Upper lobe of right lung (tissue), 1 donor: ENCODE results near the gene MPDU1. TPM values are rescaled to one million over a fixed set of nuclear protein-coding genes. Genes with fewer than 3 reads are reported as not detected.

Experiments
- ATAC-seq: fragments of 200-7000 bp; cut with Tn5 transposase; one replicate; pipeline ENCODE4 v1.9.1; 2020; ENCODE audit warnings: mild to moderate bottlenecking, moderate library complexity
- DNase-seq: peaks from one replicate; pipeline ENCODE4 v3.0.0-alpha.2; 2020
- H3K27ac ChIP-seq: fragments of 200-600 bp; one replicate; pipeline ENCODE4 v1.8.0; 2022
- H3K27me3 ChIP-seq: fragments of 200-600 bp; one replicate; pipeline ENCODE4 v1.8.0; 2022; ENCODE audit warnings: mild to moderate bottlenecking
- H3K36me3 ChIP-seq: fragments of 200-600 bp; one replicate; pipeline ENCODE4 v1.8.0; 2022
- H3K4me1 ChIP-seq: fragments of 200-600 bp; one replicate; pipeline ENCODE4 v1.8.0; 2022
- H3K4me3 ChIP-seq: fragments of 200-600 bp; one replicate; pipeline ENCODE4 v1.8.0; 2022; ENCODE audit warnings: mild to moderate bottlenecking
- H3K9me3 ChIP-seq: fragments of 200-600 bp; one replicate; pipeline ENCODE4 v1.8.0; 2022
- intact Hi-C: fragments of 100-400 bp; cut with DNase I; formaldehyde crosslinking; loops from one replicate; pipeline ENCODE4 v1.11.0; 2022
- total RNA-seq: library from RNA; stranded (reverse); fragmentation: NEBNext Ultra II Directional; extraction: Animal tissue kit (Norgen Biotek cat#: 25700); gene quantifications from one replicate; pipeline ENCODE4 v1.2.1, GENCODE V29; 2021
- TF ChIP-seq, protein P1 (sequence below): fragments of 200-600 bp; IDR thresholded peaks from one replicate; pipeline ENCODE4 v1.8.0; 2022; ENCODE audit warnings: antibody characterized with exemption
- donor health status: DM: no; HTN: yes; CAD: no; lungs with severe emphysema.

The MPDU1 gene
- total RNA-seq, 1 donor from 2014 or later, result 58.2 TPM

- TF ChIP-seq, protein P1, sequence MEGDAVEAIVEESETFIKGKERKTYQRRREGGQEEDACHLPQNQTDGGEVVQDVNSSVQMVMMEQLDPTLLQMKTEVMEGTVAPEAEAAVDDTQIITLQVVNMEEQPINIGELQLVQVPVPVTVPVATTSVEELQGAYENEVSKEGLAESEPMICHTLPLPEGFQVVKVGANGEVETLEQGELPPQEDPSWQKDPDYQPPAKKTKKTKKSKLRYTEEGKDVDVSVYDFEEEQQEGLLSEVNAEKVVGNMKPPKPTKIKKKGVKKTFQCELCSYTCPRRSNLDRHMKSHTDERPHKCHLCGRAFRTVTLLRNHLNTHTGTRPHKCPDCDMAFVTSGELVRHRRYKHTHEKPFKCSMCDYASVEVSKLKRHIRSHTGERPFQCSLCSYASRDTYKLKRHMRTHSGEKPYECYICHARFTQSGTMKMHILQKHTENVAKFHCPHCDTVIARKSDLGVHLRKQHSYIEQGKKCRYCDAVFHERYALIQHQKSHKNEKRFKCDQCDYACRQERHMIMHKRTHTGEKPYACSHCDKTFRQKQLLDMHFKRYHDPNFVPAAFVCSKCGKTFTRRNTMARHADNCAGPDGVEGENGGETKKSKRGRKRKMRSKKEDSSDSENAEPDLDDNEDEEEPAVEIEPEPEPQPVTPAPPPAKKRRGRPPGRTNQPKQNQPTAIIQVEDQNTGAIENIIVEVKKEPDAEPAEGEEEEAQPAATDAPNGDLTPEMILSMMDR, result no peak
- Histone ChIP-seq H3K4me1 (peaks cover 35% of the 10 kb centered on the region), H3K27ac (no peak overlapping the region), H3K4me3 (no peak overlapping the region), H3K27me3 (no peaks in the 10 kb centered on the region), H3K9me3 (no peaks in the 10 kb centered on the region), H3K36me3 (peaks cover 12% of the 10 kb centered on the region)
- intact Hi-C loops, result no loop called here
- no peak for ATAC-seq
- DNase-seq, result no peak
Measured at GRCh38 chr17:7612294-7612640, 28.6 kb downstream of the MPDU1 start.

DNA sequence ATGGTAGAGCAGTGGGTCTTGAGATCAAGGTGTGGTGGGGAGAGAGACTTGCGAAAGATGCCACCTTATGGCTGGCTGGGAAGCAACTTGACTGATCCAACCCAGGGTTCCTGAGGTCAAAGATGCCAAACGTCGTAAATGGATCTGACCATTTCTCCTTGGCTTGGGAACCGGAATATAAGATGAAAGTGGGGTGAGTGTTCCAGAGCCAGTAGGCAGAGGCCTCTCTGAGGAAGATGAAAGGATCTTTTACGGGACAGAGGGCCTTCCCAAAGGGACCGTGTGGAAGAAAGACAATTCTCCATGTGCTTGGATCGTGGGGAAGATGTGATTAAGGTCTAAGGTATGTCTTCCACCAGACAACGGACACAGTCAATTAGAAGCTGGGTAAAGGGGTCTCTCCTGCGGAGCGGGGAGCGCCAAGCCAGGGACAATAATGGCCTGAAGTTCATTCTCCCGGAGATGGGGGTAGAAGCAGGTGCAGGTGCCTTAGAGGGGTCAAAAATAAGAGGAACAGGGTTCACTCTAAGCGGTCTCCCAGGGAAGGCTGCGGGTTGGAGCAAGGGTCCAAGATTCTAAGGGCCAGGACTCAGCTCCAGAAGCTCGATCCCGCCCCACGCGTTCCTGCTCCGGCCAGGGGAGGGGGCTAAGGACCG lies 30.2 kb downstream of the MPDU1 start:
- DNase-seq, result no peak

GRCh38 chr17:7614425-7615264 lies 31.0 kb downstream of the MPDU1 start, which contains the start of gene FXR2:
TSS of gene FXR2 (minus strand) at chr17:7614897. CDS start at chr17:7614532, 365 bp downstream.
- Histone ChIP-seq H3K27me3 (no peaks in the 10 kb centered on the region), H3K4me1 (peaks cover 30% of the 10 kb centered on the region), H3K36me3 (peaks cover 12% of the 10 kb centered on the region), H3K9me3 (no peaks in the 10 kb centered on the region), H3K4me3 (peak within 1 kb of the TSS; percentile 83), H3K27ac (peak within 1 kb of the TSS; percentile 86)
- DNase-seq, result peak; percentile 100
- TF ChIP-seq, protein P1, result peak; percentile 58
- peak; percentile 98 for ATAC-seq
- intact Hi-C loops, result no loop called here

More for the DNA sequence above, 30.2 kb downstream of the MPDU1 start:
- TF ChIP-seq, protein P1, result no peak
- H3K27ac ChIP-seq, result peak overlapping the region; percentile 78
- no peak for ATAC-seq
- peaks cover 12% of the 10 kb centered on the region for H3K36me3 ChIP-seq
- peaks cover 35% of the 10 kb centered on the region for H3K4me1 ChIP-seq
- peak overlapping the region; percentile 83 for H3K4me3 ChIP-seq
- H3K9me3 ChIP-seq, result no peaks in the 10 kb centered on the region
- no peaks in the 10 kb centered on the region for H3K27me3 ChIP-seq
- intact Hi-C loops, result no loop called here

GRCh38 chr17:7615265-7615747 lies 31.7 kb downstream of the MPDU1 start:
- no peak for DNase-seq
- intact Hi-C loops, result no loop called here
- peak overlapping the region; percentile 51 for H3K4me3 ChIP-seq
- peaks cover 12% of the 10 kb centered on the region for H3K36me3 ChIP-seq
- H3K27ac ChIP-seq, result peak overlapping the region; percentile 86
- peaks cover 30% of the 10 kb centered on the region for H3K4me1 ChIP-seq
- TF ChIP-seq, protein P1, result no peak
- no peak for ATAC-seq
- H3K27me3 ChIP-seq, result no peaks in the 10 kb centered on the region
- no peaks in the 10 kb centered on the region for H3K9me3 ChIP-seq

- ATAC-seq, result no peak
- no peaks in the 10 kb centered on the region for H3K36me3 ChIP-seq
- H3K27me3 ChIP-seq, result no peaks in the 10 kb centered on the region
- no peaks in the 10 kb centered on the region for H3K9me3 ChIP-seq
- H3K4me1 ChIP-seq, result peaks cover 4% of the 10 kb centered on the region
- TF ChIP-seq, protein P1, result no peak
- DNase-seq, result no peak
- H3K4me3 ChIP-seq, result no peak overlapping the region
- peak overlapping the region; percentile 30 for H3K27ac ChIP-seq
- intact Hi-C loops, result no loop called here
Measured at GRCh38 chr17:7618608-7619007, 35.0 kb downstream of the MPDU1 start.
